DMS114 treated with DMSO at 0.1 percent for 48 hours (cell line): ENCODE measurements around the gene THSD4.
"Not testable (repeated sequence)": the region's sequence is repeated elsewhere in the genome, so short reads cannot be mapped to it uniquely, and the experiment has no call there.

ENCODE experiments used
- DNase-seq: peaks from one replicate; lab custom pipeline; 2025; ENCODE audit not compliant: unreplicated experiment; lab: John Stamatoyannopoulos, UW

The THSD4 gene

DNA sequence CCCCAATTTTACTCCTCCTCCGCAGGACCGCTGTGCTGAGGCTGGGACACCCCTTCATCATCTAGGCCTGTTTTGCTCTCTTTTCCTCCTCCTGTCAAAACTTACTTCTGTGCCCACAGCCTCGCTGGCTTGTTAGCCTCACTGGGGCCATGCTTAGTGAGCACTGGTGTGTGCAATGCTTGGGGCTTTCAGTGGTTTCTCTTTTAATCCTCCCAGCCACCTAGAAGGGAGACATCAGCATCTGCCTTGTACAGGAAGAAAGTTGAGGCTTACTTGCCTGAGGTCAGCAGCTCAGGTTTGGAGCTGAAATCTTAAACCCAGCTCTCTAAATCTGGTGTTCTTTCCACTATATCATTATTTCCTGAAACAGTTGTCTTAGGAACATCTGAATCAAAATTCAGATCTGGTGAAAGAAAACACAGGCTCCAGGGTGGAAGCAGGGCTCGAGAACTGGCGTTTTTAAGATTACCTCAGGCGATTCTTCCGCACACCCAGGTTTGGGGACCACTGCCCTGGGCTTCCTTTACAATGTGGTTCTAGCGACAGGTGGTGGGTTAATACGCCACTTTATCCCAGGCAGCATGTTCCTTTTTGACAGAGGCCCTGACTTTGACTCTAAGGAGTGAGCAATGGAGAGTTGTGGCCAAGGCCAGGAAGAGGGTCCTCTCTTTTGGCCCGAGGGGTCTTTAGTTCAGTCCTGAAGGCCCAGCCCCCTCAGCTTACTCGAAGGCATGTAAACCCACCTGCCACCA lies 3.8 kb downstream of the THSD4 start:
- DNase-seq, result no peak

DNA sequence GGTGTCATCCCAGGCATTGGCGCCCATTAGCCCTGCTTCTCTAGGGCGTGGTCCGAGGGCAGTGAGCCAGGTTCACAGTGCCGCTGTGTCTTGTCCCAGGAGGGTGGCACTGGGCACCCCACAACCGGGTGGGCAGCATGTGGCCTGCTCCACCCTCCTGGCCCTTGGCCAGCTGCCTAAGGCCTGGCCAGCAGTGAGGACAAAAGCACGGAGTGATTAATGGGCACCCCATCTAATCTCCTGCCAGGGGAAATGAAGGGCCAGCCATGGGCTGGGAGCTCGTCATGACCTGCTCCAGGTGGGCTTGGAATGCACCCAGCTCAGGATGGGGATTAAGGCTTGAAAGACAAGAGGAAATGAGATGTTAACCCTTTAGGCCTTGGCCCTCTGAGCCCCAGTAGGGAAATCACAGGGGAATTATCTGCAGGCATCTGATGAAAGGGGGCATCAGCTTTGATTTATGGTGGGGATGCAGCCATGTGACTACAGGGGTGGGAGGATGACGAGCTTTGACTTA lies 5.2 kb downstream of the THSD4 start:
- DNase-seq, result no peak

GRCh38 chr15:71121442-71121841 lies 6.2 kb downstream of the THSD4 start:
- no peak for DNase-seq

DNA sequence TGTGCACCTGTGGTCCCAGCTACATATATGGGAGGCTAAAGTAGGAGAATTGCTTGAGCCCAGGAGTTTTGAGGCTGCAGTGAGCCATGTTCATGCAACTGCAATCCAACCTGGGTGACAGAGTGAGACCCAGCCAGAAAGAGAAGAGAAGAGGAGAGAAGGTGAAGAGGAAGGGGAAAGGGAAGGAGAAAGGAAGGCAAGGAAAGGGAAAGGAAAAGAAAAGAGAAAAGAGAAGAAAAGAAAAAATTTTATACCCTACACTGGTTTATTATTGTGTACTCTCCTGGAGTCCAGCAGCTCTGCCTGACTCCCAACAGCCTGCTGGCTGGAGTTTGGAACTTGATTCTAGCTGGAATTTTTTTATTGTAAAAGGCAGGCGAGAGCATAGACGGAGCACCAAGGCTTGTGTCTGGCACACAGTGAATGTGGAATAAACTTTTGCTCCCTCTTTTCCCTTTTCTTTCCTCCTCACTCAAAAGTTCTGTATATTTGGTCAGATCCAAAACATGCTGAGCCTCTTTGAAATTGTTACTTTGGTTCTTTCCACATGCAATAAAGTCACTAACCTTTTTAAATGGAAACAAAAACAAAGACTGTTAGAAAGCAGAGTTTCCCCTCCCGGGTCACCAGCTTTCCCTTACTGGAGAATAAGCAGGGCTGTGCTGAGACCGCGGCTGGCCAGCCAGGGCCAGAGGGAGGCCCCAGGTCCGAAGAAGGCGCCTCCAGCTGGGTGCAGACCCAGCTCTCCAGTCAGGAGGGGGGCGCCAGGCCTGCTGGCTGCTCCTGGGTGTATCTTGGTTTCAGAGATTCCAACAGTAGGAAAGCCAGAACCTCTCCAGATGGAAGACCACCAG lies 9.9 kb downstream of the THSD4 start:
- DNase-seq, result no peak

GRCh38 chr15:71125831-71126450 lies 10.7 kb downstream of the THSD4 start:
- DNase-seq, result no peak

- no peak for DNase-seq
Measured at GRCh38 chr15:71127083-71127482, 11.8 kb downstream of the THSD4 start.

- not testable (repeated sequence) for DNase-seq
Measured at GRCh38 chr15:71128159-71128558, 12.9 kb downstream of the THSD4 start.

DNA sequence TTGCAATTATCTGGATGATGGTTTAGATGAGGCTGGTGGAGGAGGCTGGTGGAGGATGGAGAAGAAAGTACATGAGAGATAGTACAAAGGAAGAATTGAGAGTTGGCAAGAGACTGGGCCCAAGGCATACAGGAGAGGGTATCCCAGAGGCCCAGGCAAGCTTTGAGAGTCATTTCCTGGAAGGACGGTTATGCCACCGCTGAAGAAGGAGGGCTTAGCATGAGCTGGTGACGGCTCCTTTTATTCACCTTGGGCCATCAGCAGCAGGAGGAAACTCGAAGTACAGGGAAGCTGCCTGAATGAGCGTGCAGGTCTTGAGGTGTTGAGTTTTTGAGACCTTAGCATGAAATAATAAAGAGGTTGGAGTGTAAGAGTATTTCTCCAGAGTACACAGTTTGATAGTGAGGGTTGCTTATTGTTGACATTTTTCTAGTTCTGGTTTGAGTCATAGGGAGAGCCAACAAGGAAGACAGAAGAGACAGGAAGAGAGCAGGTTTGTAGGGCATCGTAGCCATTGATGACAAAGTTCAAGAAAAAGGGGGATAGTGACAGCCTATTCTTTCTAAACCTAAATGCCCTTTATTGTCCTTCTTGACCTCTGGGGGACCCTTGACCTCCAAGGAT lies 13.8 kb downstream of the THSD4 start:
- DNase-seq, result no peak

- no peak for DNase-seq
Measured at GRCh38 chr15:71129669-71130068, 14.4 kb downstream of the THSD4 start.

- DNase-seq, result no peak
Measured at GRCh38 chr15:71131601-71132362, 16.5 kb downstream of the THSD4 start.

GRCh38 chr15:71133747-71134472 lies 18.6 kb downstream of the THSD4 start:
- no peak for DNase-seq

GRCh38 chr15:71136159-71136783 lies 21.0 kb downstream of the THSD4 start:
- no peak for DNase-seq

DNA sequence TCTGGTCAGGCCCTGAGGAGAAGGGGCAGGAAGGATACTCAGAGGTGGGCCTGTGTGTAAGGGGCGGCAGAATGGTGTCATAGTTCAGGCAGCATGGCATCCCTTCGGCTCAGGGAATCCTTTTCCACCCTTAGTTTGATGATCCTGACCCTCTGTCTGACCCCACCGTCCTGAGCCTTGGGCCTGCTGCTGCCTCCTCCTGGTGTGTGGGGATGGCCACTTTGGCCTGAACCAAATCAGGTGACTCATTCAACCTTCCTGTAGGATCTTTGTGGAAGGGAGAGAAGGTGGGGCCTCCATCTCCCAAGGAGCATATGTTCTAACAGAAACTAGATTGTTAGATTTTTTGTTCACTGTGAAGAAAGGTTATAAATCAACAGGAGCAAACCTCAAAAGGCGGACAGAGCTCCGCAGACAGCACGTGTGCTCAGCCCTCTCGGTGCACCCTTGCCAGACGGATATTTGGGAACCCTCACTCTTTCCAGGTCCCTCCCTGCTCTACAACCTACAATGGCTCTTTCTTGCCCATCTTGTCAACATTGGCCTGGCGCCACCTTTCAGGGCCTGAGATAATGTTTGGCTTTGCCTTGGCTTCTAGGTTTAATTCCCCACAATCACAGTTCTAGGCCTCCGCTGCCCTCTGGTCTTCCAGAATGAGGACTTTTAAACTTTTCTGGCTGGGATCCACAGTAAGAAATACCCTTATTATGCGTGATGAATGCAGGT lies 21.7 kb downstream of the THSD4 start:
- no peak for DNase-seq

DNA sequence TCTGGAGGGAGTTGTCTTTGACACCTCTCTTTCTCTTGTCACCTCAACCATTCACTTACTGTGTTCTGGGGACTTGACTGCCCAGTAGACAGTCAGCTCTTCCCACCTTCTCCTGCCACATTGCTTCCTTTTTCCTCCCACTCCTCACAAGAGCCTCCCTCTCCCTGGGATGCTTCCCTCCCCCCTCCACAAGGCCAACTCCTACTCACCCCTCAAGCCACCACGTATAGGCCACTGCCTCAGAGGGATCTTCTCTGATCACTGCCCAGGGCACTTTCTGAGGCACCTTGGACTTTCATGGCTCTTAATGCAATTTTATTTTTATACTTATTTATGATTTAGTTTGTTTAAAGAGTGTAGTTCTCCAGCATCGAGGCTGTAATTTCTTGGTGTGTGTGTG lies 23.2 kb downstream of the THSD4 start:
- DNase-seq, result no peak

GRCh38 chr15:71139241-71139640 lies 24.0 kb downstream of the THSD4 start:
- DNase-seq, result no peak

GRCh38 chr15:71141572-71141971 lies 26.3 kb downstream of the THSD4 start:
- DNase-seq, result no peak

- no peak for DNase-seq
Measured at GRCh38 chr15:71142780-71143179, 27.5 kb downstream of the THSD4 start.

- no peak for DNase-seq
Measured at GRCh38 chr15:71143373-71144310, 28.4 kb downstream of the THSD4 start.
